SK-N-SH (cell line): ENCODE data around the gene BRWD1.

Source experiments
- EP300 ChIP-seq, 2 experiments: IDR thresholded peaks; 2 replicates each; pipeline versions ENCODE4 v1.4.0 to v1.6.1; 2012; ENCODE audit warnings: borderline replicate concordance in 1 of 2, low read depth in 1 of 2, low read length in 1 of 2
- EZH2phosphoT487 ChIP-seq: fragments of 200-600 bp; sonication (generic); IDR thresholded peaks from 2 replicates; pipeline ENCODE4 v1.6.1; 2017; ENCODE audit warnings: low read depth, mixed run types, mild to moderate bottlenecking, antibody characterized with exemption, moderate library complexity, borderline replicate concordance
- TF ChIP-seq, protein P1 (sequence below): fragments of 200-600 bp; sonication (generic); IDR thresholded peaks from 2 replicates; pipeline ENCODE4 v1.6.1; 2017; ENCODE audit warnings: antibody characterized with exemption, mild to moderate bottlenecking, moderate library complexity
- TF ChIP-seq, protein P2 (sequence below): IDR thresholded peaks from 2 replicates; pipeline ENCODE4 v1.6.1; 2012; ENCODE audit warnings: mild to moderate bottlenecking, low read depth, low read length, moderate library complexity
- TF ChIP-seq, protein P3 (sequence below): fragments of 150-350 bp; IDR thresholded peaks from 2 replicates; pipeline ENCODE4 v1.6.1; 2017; ENCODE audit warnings: antibody characterized with exemption, low read length, low read depth, borderline replicate concordance
- TF ChIP-seq, protein P4 (sequence below): IDR thresholded peaks from 2 replicates; pipeline ENCODE4 v1.4.0; 2012; ENCODE audit warnings: low read depth, borderline replicate concordance

DNA sequence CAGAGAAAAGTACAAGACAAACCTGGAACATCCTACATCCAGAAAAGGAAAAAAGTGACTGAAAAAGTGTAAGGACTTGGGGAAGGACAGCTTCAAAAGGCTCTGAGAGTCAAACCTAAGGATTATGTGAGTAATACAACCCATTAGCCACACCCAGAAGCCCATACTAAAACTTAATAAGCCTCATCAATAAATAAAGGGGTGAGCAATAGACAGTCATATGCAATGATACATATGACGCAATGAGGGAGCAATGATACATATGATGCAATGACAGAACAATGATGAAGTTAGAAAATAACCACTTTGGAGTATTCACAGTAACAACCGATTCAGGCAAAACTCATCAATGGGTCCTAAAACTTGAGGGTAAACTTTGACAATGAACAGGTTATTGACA, 50.1 kb downstream of the BRWD1 start:
- TF ChIP-seq, protein P1, sequence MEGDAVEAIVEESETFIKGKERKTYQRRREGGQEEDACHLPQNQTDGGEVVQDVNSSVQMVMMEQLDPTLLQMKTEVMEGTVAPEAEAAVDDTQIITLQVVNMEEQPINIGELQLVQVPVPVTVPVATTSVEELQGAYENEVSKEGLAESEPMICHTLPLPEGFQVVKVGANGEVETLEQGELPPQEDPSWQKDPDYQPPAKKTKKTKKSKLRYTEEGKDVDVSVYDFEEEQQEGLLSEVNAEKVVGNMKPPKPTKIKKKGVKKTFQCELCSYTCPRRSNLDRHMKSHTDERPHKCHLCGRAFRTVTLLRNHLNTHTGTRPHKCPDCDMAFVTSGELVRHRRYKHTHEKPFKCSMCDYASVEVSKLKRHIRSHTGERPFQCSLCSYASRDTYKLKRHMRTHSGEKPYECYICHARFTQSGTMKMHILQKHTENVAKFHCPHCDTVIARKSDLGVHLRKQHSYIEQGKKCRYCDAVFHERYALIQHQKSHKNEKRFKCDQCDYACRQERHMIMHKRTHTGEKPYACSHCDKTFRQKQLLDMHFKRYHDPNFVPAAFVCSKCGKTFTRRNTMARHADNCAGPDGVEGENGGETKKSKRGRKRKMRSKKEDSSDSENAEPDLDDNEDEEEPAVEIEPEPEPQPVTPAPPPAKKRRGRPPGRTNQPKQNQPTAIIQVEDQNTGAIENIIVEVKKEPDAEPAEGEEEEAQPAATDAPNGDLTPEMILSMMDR = no peak
- no peak for TF ChIP-seq EP300 (IDR thresholded peaks at IDR 0.05; ENCODE audit: borderline replicate concordance in 1 of 2, low read depth in 1 of 2, low read length in 1 of 2)
- TF ChIP-seq, protein P2, sequence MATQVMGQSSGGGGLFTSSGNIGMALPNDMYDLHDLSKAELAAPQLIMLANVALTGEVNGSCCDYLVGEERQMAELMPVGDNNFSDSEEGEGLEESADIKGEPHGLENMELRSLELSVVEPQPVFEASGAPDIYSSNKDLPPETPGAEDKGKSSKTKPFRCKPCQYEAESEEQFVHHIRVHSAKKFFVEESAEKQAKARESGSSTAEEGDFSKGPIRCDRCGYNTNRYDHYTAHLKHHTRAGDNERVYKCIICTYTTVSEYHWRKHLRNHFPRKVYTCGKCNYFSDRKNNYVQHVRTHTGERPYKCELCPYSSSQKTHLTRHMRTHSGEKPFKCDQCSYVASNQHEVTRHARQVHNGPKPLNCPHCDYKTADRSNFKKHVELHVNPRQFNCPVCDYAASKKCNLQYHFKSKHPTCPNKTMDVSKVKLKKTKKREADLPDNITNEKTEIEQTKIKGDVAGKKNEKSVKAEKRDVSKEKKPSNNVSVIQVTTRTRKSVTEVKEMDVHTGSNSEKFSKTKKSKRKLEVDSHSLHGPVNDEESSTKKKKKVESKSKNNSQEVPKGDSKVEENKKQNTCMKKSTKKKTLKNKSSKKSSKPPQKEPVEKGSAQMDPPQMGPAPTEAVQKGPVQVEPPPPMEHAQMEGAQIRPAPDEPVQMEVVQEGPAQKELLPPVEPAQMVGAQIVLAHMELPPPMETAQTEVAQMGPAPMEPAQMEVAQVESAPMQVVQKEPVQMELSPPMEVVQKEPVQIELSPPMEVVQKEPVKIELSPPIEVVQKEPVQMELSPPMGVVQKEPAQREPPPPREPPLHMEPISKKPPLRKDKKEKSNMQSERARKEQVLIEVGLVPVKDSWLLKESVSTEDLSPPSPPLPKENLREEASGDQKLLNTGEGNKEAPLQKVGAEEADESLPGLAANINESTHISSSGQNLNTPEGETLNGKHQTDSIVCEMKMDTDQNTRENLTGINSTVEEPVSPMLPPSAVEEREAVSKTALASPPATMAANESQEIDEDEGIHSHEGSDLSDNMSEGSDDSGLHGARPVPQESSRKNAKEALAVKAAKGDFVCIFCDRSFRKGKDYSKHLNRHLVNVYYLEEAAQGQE = no peak
- no peak for TF ChIP-seq EZH2phosphoT487
- TF ChIP-seq, protein P3, sequence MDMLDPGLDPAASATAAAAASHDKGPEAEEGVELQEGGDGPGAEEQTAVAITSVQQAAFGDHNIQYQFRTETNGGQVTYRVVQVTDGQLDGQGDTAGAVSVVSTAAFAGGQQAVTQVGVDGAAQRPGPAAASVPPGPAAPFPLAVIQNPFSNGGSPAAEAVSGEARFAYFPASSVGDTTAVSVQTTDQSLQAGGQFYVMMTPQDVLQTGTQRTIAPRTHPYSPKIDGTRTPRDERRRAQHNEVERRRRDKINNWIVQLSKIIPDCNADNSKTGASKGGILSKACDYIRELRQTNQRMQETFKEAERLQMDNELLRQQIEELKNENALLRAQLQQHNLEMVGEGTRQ = no peak
- TF ChIP-seq, protein P4, sequence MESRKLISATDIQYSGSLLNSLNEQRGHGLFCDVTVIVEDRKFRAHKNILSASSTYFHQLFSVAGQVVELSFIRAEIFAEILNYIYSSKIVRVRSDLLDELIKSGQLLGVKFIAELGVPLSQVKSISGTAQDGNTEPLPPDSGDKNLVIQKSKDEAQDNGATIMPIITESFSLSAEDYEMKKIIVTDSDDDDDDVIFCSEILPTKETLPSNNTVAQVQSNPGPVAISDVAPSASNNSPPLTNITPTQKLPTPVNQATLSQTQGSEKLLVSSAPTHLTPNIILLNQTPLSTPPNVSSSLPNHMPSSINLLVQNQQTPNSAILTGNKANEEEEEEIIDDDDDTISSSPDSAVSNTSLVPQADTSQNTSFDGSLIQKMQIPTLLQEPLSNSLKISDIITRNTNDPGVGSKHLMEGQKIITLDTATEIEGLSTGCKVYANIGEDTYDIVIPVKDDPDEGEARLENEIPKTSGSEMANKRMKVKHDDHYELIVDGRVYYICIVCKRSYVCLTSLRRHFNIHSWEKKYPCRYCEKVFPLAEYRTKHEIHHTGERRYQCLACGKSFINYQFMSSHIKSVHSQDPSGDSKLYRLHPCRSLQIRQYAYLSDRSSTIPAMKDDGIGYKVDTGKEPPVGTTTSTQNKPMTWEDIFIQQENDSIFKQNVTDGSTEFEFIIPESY = no peak
